K562 (cell line): ENCODE data around the gene NOD2. TPM values are rescaled to one million over a fixed set of nuclear protein-coding genes. Genes with fewer than 3 reads are reported as not detected.

Experiments
- ATAC-seq: fragments of 200-7000 bp; cut with Tn5 transposase; 3 replicates; pipeline ENCODE4 v1.9.1; 2020; ENCODE audit warnings: moderate library complexity
- BruUV-seq: library from RNA; stranded (reverse); fragments of 400-500 nt; replicated peaks from 2 replicates; lab custom pipeline; 2021; lab: Mats Ljungman, UMichigan
- CTCF ChIA-PET: fragments of 300-600 bp; formaldehyde crosslinking; extraction: SDS; loops from one replicate; lab custom pipeline; 2021; ENCODE audit warnings: low intra/inter-chr PET ratio; lab: Yijun Ruan, JAX
- POLR2A ChIA-PET: fragments of 300-600, 350-650 bp; sonication (Branson Sonifier 250); formaldehyde crosslinking; extraction: SDS; loops from one replicate; lab custom pipeline; 2021; ENCODE audit warnings: antibody characterized with exemption, inconsistent platforms; lab: Yijun Ruan, JAX
- DNase-seq, 4 experiments: peaks; one replicate each; pipeline versions ENCODE4 v3.0.0 to v3.0.0-alpha.2; 2011 to 2018; ENCODE audit warnings: low spot score in 3 of 4, mixed read lengths in 3 of 4; ENCODE audit errors: extremely low read depth in 1 of 4
- FAIRE-seq: peaks from 2 replicates; lab custom pipeline; 2011; peaks lifted over from hg19 to GRCh38; lab: Jason Lieb, UNC
- H2AFZ ChIP-seq: 2 replicates; pipeline ENCODE4 v1.6.0; 2011; ENCODE audit warnings: low read depth, low read length, control low read depth, inconsistent platforms
- H3K27ac ChIP-seq: fragments of 200-600 bp; 3 replicates; pipeline ENCODE4 v1.8.0; 2011; ENCODE audit warnings: low read depth, mild to moderate bottlenecking, control low read depth, inconsistent platforms, low read length, moderate library complexity, mixed read lengths; ENCODE audit errors: extremely low read depth
- H3K27me3 ChIP-seq, 2 experiments: fragments of 300-600 bp in 1 of 2; 2 replicates in 1 of 2; 3 replicates in 1 of 2; pipeline versions ENCODE4 v1.6.0 to v1.8.0; 2011; ENCODE audit warnings: inconsistent platforms in 2 of 2, low read length in 2 of 2, mild to moderate bottlenecking in 1 of 2, mixed read lengths in 1 of 2, moderate library complexity in 1 of 2; ENCODE audit not compliant: control insufficient read depth in 2 of 2, insufficient read depth in 2 of 2
- H3K36me3 ChIP-seq: fragments of 300-600 bp; 3 replicates; pipeline ENCODE4 v1.8.0; 2011; ENCODE audit warnings: mild to moderate bottlenecking, low read length, inconsistent platforms; ENCODE audit not compliant: control insufficient read depth, insufficient read depth
- H3K4me1 ChIP-seq, 2 experiments: fragments of 200-600 bp in 1 of 2; replicated peaks in 1 of 2; 2 replicates in 1 of 2; 3 replicates in 1 of 2; pipeline versions ENCODE4 v1.5.1 to v1.8.0; 2011; ENCODE audit warnings: inconsistent platforms in 2 of 2, low read length in 2 of 2, mild to moderate bottlenecking in 1 of 2, mixed read lengths in 1 of 2, moderate library complexity in 1 of 2; ENCODE audit not compliant: control insufficient read depth in 2 of 2, insufficient read depth in 2 of 2
- H3K4me2 ChIP-seq: 2 replicates; pipeline ENCODE4 v1.6.1; 2011; ENCODE audit warnings: low read length, control low read depth, inconsistent platforms, mixed read lengths; ENCODE audit not compliant: insufficient read depth
- H3K4me3 ChIP-seq: fragments of 200-600 bp; sonication (generic), shearing (Covaris generic); 2 replicates; pipeline ENCODE4 v1.5.1; 2016; ENCODE audit warnings: control low read depth, inconsistent platforms
- H3K79me2 ChIP-seq: fragments of 200-600 bp; 3 replicates; pipeline ENCODE4 v1.8.0; 2011; ENCODE audit warnings: low read length, inconsistent platforms; ENCODE audit not compliant: control insufficient read depth, insufficient read depth
- H3K9ac ChIP-seq, 2 experiments: 2 replicates each; pipeline versions ENCODE4 v1.6.0 to v1.6.1; 2011; ENCODE audit warnings: low read depth in 2 of 2, low read length in 2 of 2, control low read depth in 1 of 2, inconsistent platforms in 1 of 2, mild to moderate bottlenecking in 1 of 2, mixed read lengths in 1 of 2; ENCODE audit not compliant: insufficient read depth in 1 of 2
- H3K9me1 ChIP-seq: one replicate; pipeline ENCODE4 v1.6.0; 2011; ENCODE audit warnings: inconsistent platforms, mild to moderate bottlenecking, low read length, moderate library complexity; ENCODE audit not compliant: control insufficient read depth, insufficient read depth
- H3K9me3 ChIP-seq: replicated peaks from 2 replicates; pipeline ENCODE4 v1.5.1; 2011; ENCODE audit warnings: low read depth, low read length, inconsistent platforms; ENCODE audit not compliant: control insufficient read depth, insufficient read depth
- H4K20me1 ChIP-seq: replicated peaks from 2 replicates; pipeline ENCODE4 v1.6.1; 2011; ENCODE audit warnings: low read length, inconsistent platforms, mixed read lengths; ENCODE audit not compliant: control insufficient read depth, insufficient read depth
- CHD1 ChIP-seq: fragments of 200-600 bp; sonication (generic); IDR thresholded peaks from one replicate; pipeline ENCODE4 v1.6.1; 2012; ENCODE audit warnings: mild to moderate bottlenecking, moderate library complexity, low read length, inconsistent platforms
- ELF2 ChIP-seq: fragments of 250-450 bp; sonication (Bioruptor Pico); IDR thresholded peaks from 2 replicates; pipeline ENCODE4 v1.5.0; 2021; ENCODE audit warnings: mild to moderate bottlenecking
- EP400 ChIP-seq: fragments of 450-650 bp; IDR thresholded peaks from 2 replicates; pipeline ENCODE4 v1.6.1; 2017; ENCODE audit warnings: antibody characterized with exemption, mild to moderate bottlenecking, moderate library complexity
- KLF6 ChIP-seq: fragments of 250-450 bp; sonication (Bioruptor Pico); IDR thresholded peaks from 2 replicates; pipeline ENCODE4 v1.4.0; 2020; ENCODE audit warnings: mild to moderate bottlenecking, moderate library complexity, borderline replicate concordance
- MEIS2 ChIP-seq: fragments of 450-650 bp; IDR thresholded peaks from 2 replicates; pipeline ENCODE4 v1.6.1; 2014; ENCODE audit warnings: mild to moderate bottlenecking; ENCODE audit not compliant: partially characterized antibody
- RBM15 ChIP-seq: fragments of 200-400 bp; formaldehyde crosslinking; IDR thresholded peaks from 2 replicates; pipeline ENCODE4 v1.6.1; 2018; ENCODE audit warnings: mild to moderate bottlenecking, low read length, moderate library complexity; ENCODE audit not compliant: insufficient read depth
- RBM22 ChIP-seq: fragments of 200-400 bp; formaldehyde crosslinking; IDR thresholded peaks from 2 replicates; pipeline ENCODE4 v1.6.1; 2018; ENCODE audit warnings: low read length, low read depth; ENCODE audit not compliant: poor library complexity, severe bottlenecking
- RUNX1 ChIP-seq: sonication (generic); IDR thresholded peaks from 2 replicates; pipeline ENCODE4 v1.6.1; 2016; ENCODE audit warnings: antibody characterized with exemption, low read depth
- ZNF175 ChIP-seq: fragments of 200-800 bp; sonication (Bioruptor generic); IDR thresholded peaks from 2 replicates; pipeline ENCODE4 v1.6.1; 2016; ENCODE audit warnings: low read depth, mild to moderate bottlenecking, missing genetic modification characterization, missing compliant biosample characterization
- ZNF316 ChIP-seq: fragments of 450-650 bp; IDR thresholded peaks from 2 replicates; pipeline ENCODE4 v1.6.1; 2016
- ZNF584 ChIP-seq: fragments of 200-800 bp; sonication (Bioruptor generic); IDR thresholded peaks from 2 replicates; pipeline ENCODE4 v1.6.1; 2016; ENCODE audit warnings: low read depth, mild to moderate bottlenecking, missing genetic modification characterization, missing compliant biosample characterization
- WGBS: fragments of 100-300 bp; shearing (Covaris generic); methylation state at CpG from one replicate; pipeline ENCODE4 v1.1.6; 2016; ENCODE audit warnings: low coverage, mixed read lengths; ENCODE audit not compliant: insufficient coverage; ENCODE audit errors: missing lambda C conversion rate; 5-methylcytosine and 5-hydroxymethylcytosine counted together
- in situ Hi-C: fragments of 300-500 bp; cut with MboI; formaldehyde crosslinking; loops from 4 replicates; pipeline ENCODE4 v1.15.0; 2018; ENCODE audit warnings: inconsistent platforms, mixed read lengths
- intact Hi-C: fragments of 100-400 bp; cut with micrococcal nuclease; formaldehyde crosslinking; loops from 2 replicates; pipeline ENCODE4 v1.14.2; 2022
- polyA plus RNA-seq, 8 experiments: library from polyadenylated mRNA; depleted of rRNA in 4 of 8; stranded (reverse) in 5 of 8; unstranded in 3 of 8; fragments of >200 nt; fragmentation: Nextera tagmentation in 2 of 8; fragmentation: Illumina TruSeq in 1 of 8; extraction: Ambion mirVana in 2 of 8; extraction: Trizol in 1 of 8; gene quantifications; 2 replicates each; pipeline versions ENCODE4 v1.2.1 to v1.2.3, GENCODE V29; 2011 to 2014; ENCODE audit warnings: inconsistent platforms in 1 of 8, missing spikeins in 1 of 8
- total RNA-seq, 7 experiments: library from RNA; depleted of rRNA in 6 of 7; stranded (reverse); fragments of >200 nt in 6 of 7; fragmentation: Illumina TruSeq in 2 of 7; extraction: Trizol in 2 of 7; gene quantifications; 2 replicates each; pipeline versions ENCODE4 v1.2.1 to v1.2.3, GENCODE V29; 2011 to 2021; ENCODE audit warnings: low replicate concordance in 1 of 7
- TF ChIP-seq, protein P1 (sequence below): fragments of 450-650 bp; formaldehyde crosslinking; IDR thresholded peaks from 2 replicates; pipeline ENCODE4 v1.4.0; 2020; ENCODE audit warnings: mild to moderate bottlenecking

NOD2 gene
- total and polyA plus RNA-seq, 9 of the 15 experiments (the other 6 are each of a cell fraction or from before 2014, with no cell fraction given) = 0.04 TPM; not detected in 8

DNA sequence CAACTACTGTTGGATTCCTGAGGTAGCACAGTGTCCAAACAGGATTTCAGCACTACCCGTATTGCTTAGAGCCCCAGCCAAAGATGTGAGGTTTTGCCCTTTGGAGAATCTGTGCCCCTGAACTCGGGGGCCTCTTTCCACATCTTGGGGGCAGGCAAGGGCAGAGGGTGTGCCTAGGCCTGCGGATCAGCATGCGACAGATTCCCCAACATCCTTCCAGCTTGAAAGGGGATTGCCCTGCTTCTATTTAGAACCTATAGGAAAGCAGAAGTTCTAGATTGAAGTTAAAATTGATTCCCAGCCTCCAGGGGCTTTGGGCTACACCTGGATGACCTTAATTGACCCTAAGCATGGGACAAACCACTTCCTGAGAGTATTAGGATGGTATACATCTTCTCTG, 19.6 kb downstream of the NOD2 start:
- in situ Hi-C loops = no loop called here
- no peak for FAIRE-seq
- Histone ChIP-seq H3K9ac (no peak overlapping the region), H3K4me2 (no peak overlapping the region), H3K4me3 (no peak overlapping the region), H3K27me3 (peaks cover 16 to 60% of the 10 kb centered on the region in 2 experiments; a peak in 4 of 5 replicates), H3K4me1 (peaks cover 0 to 13% of the 10 kb centered on the region in 2 experiments; a peak in 3 of 5 replicates), H3K9me3 (no peaks in the 10 kb centered on the region), H2AFZ (no peak overlapping the region), H3K36me3 (no peaks in the 10 kb centered on the region), H4K20me1 (no peaks in the 10 kb centered on the region), H3K9me1 (no peaks in the 10 kb centered on the region), H3K79me2 (no peaks in the 10 kb centered on the region), H3K27ac (no peak overlapping the region)
- ATAC-seq = no peak
- ChIA-PET CTCF (no interaction called here), POLR2A (no interaction called here)
- intact Hi-C loops = no loop called here
- DNase-seq = no peak
- no TSS peak for BruUV-seq
- no peak for TF ChIP-seq ELF2 (CRISPR knock-in tag)
- no peak for TF ChIP-seq MEIS2
- no peak for TF ChIP-seq RUNX1
- no peak for TF ChIP-seq RBM15
- TF ChIP-seq ZNF175 (CRISPR knock-in tag) = 0 out of 2 replicates have a peak, but pooled peaks have one; percentile 4
- TF ChIP-seq ZNF316 = no peak
- TF ChIP-seq ZNF584 = peak; percentile 31; the same call in 1 of the 2 replicates
- no peak for TF ChIP-seq CHD1
- TF ChIP-seq EP400 = no peak
- TF ChIP-seq RBM22 = no peak
- TF ChIP-seq, protein P1, sequence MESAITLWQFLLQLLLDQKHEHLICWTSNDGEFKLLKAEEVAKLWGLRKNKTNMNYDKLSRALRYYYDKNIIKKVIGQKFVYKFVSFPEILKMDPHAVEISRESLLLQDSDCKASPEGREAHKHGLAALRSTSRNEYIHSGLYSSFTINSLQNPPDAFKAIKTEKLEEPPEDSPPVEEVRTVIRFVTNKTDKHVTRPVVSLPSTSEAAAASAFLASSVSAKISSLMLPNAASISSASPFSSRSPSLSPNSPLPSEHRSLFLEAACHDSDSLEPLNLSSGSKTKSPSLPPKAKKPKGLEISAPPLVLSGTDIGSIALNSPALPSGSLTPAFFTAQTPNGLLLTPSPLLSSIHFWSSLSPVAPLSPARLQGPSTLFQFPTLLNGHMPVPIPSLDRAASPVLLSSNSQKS (CRISPR knock-in tag) = no peak
- no peak for TF ChIP-seq KLF6
- 2% methylated on average over 4 of the region's 4 CpGs for WGBS
